ENCODE results near the gene TRIM46.
A peak's percentile ranks its signal among the peaks of the same experiment; 100 is the strongest.

Gene TRIM46

DNA sequence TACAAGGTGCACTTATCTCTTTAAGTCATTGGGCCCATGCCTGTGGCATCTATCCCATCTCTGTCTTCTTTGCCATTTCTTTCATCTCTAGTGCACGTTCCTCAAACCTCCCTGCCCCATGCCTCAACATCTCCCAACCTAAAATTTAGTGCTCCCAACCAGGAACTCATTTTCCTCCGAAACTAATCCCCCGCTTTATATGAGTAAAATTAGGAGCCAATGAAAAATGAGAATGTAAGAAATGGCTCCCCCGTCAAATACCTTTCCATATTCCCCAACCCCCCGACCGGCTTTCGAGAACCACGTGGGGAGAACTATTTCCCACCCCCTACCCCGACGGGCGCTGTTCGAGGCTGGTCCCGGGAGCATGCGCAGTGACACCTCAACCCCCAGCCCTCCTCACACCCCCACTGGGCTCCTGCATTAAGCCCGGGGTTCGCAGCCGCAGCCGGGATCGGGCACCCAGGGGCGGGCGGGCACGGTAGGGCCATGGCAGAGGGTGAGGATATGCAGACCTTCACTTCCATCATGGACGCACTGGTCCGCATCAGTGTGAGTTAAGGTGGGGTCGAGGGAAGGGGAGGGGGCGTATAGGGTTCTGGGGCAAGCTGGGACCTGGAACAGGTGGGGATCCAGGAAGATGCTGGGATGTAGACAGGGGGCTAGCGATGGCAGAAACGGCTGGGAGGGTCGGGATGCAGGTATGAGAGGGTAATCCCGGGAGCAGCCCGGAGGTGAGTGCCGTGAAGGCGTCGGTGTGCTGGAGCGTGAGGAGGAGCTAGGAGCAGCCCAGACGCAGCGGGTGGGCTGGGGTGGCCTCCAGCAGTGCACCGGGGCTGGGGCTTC lies at the start of gene TRIM46:
Gene TRIM46, plus strand, starts transcription at position 372 of the 846 bp plus-strand sequence. Its CDS starts 118 bp downstream, at position 490.
- peak; percentile 70 for DNase-seq

- no peak for DNase-seq
Measured at GRCh38 chr1:155124503-155125463, 48.9 kb upstream of the TRIM46 start.

- DNase-seq: no peak
Measured at GRCh38 chr1:155125511-155125945, 48.1 kb upstream of the TRIM46 start.

DNA sequence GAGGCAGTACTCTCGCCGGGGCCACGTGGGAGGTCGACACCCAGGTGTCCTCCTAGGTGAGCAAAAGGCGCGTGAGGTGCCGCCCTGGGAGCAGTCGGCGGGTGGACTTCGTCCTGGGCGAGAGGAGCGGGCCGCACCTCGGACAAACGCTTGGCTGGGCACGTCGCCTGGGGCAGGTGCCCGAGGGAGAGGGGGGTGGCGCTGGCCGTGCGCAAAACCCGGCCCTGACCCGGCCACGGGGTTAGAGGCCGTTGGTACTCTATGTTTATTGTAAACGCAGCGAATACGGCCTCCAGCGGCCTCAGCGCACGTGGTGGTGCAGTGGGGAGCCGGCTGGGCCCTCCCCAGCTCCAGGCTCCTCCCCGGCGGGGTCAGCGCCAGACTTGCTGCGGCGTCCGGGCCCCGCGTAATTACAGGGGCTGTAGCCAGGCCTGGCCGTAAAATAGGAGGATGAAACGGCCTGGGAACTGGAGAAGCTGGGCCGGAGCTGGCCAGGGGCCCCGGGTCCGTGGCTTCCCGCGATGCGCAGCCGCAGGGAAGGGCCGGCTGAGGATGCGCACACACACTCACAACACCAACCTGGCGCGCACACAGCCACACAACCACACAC lies 47.6 kb upstream of the TRIM46 start:
- DNase-seq: no peak

DNA sequence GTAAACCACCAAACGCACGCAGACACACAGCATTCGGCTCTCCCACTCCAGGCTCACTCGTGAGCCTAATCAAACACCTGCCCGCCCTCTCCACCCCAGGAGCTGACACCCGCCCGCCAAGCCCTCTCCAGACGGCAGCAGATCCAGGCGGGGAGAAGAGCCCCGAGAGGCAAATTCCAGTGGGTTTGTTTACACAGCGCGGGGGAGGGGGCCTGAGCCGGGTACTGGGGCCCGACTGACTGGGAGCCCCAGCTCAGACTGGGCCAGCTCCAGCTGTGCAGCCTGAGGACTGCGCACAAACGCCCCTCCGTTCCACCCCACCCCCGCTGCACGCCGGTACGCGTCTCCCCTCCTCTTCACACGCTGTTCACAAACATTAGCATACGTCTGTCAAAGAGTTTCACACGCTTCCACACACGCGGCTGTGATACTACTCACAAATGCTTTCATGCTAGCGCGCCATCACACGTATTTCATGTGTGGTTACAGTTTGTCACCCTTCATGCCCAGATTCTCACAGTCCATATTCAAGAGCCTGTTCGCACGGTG lies 47.0 kb upstream of the TRIM46 start:
- DNase-seq: peak; percentile 63

GRCh38 chr1:155127105-155127966 lies 46.3 kb upstream of the TRIM46 start, which contains the start of gene EFNA1:
TSS of gene EFNA1 (plus strand) at chr1:155127876. CDS start at chr1:155127978, 102 bp downstream.
- DNase-seq: peak; percentile 71

GRCh38 chr1:155127967-155128754 lies 45.5 kb upstream of the TRIM46 start:
- DNase-seq: peak; percentile 44

DNA sequence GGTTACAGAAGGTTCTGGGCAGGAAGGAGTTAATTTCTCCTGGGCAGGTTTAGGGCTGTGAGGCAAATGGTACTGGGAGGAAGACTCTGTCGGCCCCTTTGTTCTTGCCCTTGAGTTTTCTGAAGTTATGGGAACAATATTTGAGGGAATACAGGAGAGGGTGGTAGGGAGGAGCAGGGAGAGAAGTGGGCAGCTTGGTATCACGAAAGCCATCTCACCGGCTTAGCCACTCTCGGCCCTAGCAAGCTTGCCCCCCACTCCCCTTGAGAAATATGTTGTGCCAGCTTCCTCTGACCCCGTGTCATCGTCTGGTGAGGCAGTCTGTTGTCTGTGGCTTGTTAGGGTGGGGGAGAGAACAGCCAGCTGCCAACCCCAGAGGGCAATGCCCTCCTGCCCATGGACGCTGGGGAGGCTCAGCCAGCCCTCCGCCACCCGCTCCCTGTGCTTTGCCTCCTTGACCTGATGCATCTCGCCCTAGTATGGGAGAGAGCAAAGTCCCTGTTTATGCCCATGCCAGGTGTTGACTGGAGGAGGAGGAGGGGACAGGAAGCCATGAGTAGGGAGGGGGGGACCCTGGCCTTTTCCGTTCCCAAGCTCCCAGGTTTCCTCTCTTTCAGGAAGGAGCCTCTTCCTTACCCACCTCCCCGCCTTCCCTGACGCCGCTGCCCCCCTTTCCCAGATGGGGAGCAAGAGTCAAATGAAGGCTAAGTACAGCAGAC lies 44.7 kb upstream of the TRIM46 start:
- no peak for DNase-seq

DNA sequence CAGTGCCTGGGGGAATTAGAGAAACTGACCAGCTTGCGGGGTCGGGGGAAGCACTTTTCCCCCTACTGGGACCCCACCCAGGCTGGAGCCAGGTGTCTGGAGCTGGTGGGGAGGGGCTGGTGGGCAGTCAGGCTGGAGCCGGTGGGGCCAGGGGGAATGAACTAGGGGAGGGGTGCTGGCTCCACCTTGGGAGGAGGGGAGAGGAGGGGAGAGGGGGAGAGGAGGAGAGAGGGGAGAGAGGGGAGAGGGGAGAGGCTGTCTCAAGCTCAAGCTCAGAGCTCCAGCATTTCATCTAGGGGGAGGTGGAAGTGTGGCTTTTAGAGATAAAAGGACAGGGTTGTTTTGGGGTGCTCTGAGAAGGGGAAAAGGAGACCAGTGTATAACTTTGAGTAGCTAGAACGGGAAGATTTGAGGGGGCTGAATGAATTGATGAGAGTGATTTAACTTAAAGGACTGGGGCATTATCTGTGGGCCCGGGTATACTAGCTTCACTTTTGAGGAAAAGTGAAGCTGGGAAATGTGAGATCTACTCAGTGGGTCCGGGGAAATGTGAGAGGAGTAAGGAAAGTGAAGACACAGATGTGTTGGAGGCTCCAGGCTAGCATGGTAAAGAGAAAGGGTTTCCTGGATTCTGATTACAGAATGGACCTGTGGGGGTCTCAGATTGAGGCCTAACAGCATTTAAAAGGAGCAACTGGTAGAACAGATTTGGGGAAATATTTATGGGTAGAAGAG lies 43.2 kb upstream of the TRIM46 start:
- peak; percentile 51 for DNase-seq

DNA sequence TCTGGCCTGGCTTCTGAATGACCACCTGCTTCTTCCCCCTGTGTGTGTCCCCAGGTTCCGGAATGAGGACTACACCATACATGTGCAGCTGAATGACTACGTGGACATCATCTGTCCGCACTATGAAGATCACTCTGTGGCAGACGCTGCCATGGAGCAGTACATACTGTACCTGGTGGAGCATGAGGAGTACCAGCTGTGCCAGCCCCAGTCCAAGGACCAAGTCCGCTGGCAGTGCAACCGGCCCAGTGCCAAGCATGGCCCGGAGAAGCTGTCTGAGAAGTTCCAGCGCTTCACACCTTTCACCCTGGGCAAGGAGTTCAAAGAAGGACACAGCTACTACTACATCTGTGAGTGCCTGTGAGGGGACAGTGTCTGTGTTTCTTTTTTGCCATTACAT lies 42.4 kb upstream of the TRIM46 start:
- DNase-seq: no peak

DNA sequence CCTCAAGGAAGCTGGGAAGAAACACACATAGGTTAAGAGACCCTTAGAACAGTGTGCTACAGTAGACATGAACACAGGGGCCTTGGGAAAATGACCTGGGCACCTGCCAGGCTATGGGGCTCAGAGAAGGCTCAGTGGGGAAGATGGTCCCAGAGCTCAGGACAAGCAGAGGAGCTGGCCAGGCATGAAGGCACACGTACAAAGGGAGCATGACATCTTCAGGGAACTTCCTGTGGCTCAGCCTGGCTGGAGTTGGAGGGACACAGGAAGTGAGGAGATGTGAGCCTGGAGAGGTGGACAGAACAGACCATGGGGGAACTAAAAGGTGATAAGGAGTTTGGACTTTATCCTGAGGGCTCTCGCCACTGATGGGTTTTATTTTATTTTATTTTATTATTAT lies 41.8 kb upstream of the TRIM46 start:
- no peak for DNase-seq

DNA sequence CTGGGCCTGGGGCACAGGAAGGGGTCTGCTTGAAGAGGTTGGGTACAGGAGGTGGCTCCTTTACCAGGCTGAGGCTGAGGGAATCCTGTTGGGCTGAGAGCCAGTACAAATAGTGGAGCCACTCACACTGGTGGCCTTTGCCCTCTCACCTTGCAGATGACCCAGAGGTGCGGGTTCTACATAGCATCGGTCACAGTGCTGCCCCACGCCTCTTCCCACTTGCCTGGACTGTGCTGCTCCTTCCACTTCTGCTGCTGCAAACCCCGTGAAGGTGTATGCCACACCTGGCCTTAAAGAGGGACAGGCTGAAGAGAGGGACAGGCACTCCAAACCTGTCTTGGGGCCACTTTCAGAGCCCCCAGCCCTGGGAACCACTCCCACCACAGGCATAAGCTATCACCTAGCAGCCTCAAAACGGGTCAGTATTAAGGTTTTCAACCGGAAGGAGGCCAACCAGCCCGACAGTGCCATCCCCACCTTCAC lies 39.8 kb upstream of the TRIM46 start:
- DNase-seq: no peak

GRCh38 chr1:155134322-155134721 lies 39.3 kb upstream of the TRIM46 start:
- no peak for DNase-seq

GRCh38 chr1:155134880-155135414 lies 38.7 kb upstream of the TRIM46 start:
- DNase-seq: peak; percentile 87

DNA sequence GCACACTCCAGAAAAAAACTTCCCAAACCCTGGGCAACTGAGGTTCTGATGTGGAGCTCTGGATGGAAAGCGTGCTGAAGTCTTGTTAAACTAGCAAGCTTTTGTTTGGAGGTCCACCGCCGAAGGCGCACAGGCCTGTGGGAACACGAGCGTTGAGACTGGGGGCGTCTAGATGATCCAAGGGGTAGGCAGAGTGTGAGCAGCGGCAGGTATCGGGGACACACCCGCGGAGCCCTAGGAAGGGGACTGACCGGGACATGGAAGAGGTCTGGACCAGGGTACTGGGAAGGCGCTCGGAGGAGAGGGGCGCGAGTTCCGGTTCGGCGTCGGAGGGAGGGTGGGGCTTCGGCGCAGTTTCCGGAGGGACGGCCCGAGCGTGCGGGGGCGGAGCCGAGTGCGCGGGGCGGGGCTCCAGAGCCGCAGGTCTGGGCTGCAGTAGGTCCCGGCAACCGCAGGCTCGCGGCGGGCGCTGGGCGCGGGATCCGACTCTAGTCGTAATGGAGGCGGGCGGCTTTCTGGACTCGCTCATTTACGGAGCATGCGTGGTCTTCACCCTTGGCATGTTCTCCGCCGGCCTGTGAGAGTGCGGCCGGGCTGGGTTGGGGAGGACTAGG lies 38.1 kb upstream of the TRIM46 start, which contains the start of gene SLC50A1:
Gene SLC50A1, plus strand, starts transcription at position 438 of the 614 bp plus-strand sequence. Its CDS starts 60 bp downstream, at position 498.
- peak; percentile 93 for DNase-seq

- DNase-seq: peak; percentile 77
Measured at GRCh38 chr1:155136748-155137147, 36.9 kb upstream of the TRIM46 start.

DNA sequence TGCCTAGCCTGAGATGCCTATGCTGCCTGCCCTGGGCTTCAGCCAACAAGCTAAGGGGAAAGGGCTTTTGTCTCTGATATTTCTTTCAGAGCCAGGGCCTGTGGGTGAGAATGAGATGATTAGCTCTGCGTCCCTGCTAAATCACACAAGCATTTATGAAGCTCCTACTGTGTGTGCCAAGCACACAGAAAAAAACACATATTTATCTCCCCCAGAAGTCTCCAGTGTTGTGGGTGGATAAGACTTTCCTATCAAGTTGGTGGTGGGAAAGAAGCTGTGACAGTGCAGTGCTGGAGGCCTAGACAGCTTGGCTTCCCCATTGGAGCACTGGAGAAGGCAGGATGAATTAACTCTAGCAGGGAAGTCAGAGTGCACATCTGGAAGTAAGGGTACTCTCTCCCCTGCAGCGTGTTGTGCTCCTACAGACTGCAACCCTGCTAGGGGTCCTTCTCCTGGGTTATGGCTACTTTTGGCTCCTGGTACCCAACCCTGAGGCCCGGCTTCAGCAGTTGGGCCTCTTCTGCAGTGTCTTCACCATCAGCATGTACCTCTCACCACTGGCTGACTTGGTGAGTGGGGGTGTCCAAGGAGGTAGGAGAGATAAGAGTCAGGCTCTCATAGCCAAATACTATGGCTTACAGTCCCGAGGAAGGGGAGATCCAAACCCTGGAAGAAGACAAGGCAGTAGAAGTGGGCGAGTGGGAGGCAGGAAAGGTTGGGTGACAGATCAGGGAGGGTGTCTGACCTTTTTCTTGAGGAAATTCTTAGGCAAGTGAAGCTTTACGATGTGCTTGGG lies 36.3 kb upstream of the TRIM46 start:
- peak; percentile 68 for DNase-seq
